Right lobe of liver (tissue), 4 donors: ENCODE results near the gene RASSF6.

Experiments used
- POLR2A ChIP-seq: fragments of 450-650 bp; IDR thresholded peaks from one replicate; pipeline ENCODE4 v1.6.1; 2017; ENCODE audit warnings: antibody characterized with exemption, mild to moderate bottlenecking
- TF ChIP-seq, protein P1 (sequence below), 4 donors: fragments of 200-600 bp in 3 of 4; fragments of 450-650 bp in 1 of 4; IDR thresholded peaks; one replicate each; pipeline versions ENCODE4 v1.5.1 to v1.8.0; 2016 to 2022; ENCODE audit warnings: antibody characterized with exemption in 4 of 4, mild to moderate bottlenecking in 2 of 4
- donor health status: DM: no; HTN: no; CAD: no.
- donor health status: DM: no; HTN: no; CAD: no.
- donor health status: DM: no; HTN: yes; CAD: no.

DNA sequence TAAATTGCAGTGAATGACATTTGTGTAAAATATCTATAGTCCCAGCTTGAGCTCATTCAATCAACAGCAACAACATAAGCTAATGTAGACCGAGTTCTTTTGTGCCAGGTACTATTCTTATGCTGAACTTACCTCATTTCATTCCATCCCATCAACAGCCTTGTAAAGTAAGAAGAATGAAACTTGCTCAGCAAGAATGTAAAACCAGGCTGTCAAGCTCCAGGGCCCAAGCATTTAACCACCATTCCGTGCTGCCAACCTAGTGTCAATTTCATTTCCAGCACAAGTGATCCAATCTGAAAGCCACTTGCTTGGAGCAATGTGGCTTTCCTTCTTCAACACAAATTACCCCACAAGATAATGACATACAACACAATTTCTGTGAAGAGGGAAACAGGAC, 36.6 kb downstream of the RASSF6 start:
- TF ChIP-seq, protein P1, sequence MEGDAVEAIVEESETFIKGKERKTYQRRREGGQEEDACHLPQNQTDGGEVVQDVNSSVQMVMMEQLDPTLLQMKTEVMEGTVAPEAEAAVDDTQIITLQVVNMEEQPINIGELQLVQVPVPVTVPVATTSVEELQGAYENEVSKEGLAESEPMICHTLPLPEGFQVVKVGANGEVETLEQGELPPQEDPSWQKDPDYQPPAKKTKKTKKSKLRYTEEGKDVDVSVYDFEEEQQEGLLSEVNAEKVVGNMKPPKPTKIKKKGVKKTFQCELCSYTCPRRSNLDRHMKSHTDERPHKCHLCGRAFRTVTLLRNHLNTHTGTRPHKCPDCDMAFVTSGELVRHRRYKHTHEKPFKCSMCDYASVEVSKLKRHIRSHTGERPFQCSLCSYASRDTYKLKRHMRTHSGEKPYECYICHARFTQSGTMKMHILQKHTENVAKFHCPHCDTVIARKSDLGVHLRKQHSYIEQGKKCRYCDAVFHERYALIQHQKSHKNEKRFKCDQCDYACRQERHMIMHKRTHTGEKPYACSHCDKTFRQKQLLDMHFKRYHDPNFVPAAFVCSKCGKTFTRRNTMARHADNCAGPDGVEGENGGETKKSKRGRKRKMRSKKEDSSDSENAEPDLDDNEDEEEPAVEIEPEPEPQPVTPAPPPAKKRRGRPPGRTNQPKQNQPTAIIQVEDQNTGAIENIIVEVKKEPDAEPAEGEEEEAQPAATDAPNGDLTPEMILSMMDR (IDR thresholded peaks at IDR 0.05): no peak
- TF ChIP-seq POLR2A: no peak
